Small intestine (tissue), 7 donors: ENCODE data around the gene INTS1. TPM values are rescaled to one million over a fixed set of nuclear protein-coding genes. Genes with fewer than 3 reads are reported as not detected.
A peak's percentile ranks its signal among the peaks of the same experiment; 100 is the strongest.
"Not testable (repeated sequence)": the region's sequence is repeated elsewhere in the genome, so short reads cannot be mapped to it uniquely, and the experiment has no call there.

Experiments
- DNase-seq, 2 donors: peaks; one replicate each; pipeline versions ENCODE4 v3.0.0 to v3.0.0-alpha.2; 2013
- FAIRE-seq: peaks from 2 replicates; lab custom pipeline; 2012; peaks lifted over from hg19 to GRCh38; lab: Jason Lieb, UNC
- H3K27ac ChIP-seq, 3 donors: one replicate each; pipeline ENCODE4 v1.5.1; 2013; ENCODE audit warnings: low read length in 2 of 3, mild to moderate bottlenecking in 2 of 3, control low read depth in 1 of 3, inconsistent platforms in 1 of 3, low read depth in 1 of 3, moderate library complexity in 1 of 3
- H3K27me3 ChIP-seq, 3 donors: one replicate each; pipeline ENCODE4 v1.6.1; 2013; ENCODE audit warnings: low read length in 3 of 3, inconsistent platforms in 1 of 3; ENCODE audit not compliant: control insufficient read depth in 3 of 3, insufficient read depth in 3 of 3
- H3K36me3 ChIP-seq, 3 donors: one replicate each; pipeline ENCODE4 v1.6.1; 2013; ENCODE audit warnings: low read length in 3 of 3, inconsistent platforms in 1 of 3, low read depth in 1 of 3, mild to moderate bottlenecking in 1 of 3, moderate library complexity in 1 of 3; ENCODE audit not compliant: control insufficient read depth in 3 of 3, insufficient read depth in 2 of 3
- H3K4me1 ChIP-seq, 3 donors: one replicate each; pipeline ENCODE4 v1.6.1; 2013; ENCODE audit warnings: low read length in 2 of 3, inconsistent platforms in 1 of 3, low read depth in 1 of 3, mild to moderate bottlenecking in 1 of 3, moderate library complexity in 1 of 3; ENCODE audit not compliant: control insufficient read depth in 3 of 3, insufficient read depth in 2 of 3
- H3K4me3 ChIP-seq, 3 donors: one replicate each; pipeline ENCODE4 v1.5.1; 2013; ENCODE audit warnings: low read length in 3 of 3, control low read depth in 1 of 3, inconsistent platforms in 1 of 3, low read depth in 1 of 3, mild to moderate bottlenecking in 1 of 3, moderate library complexity in 1 of 3
- H3K9me3 ChIP-seq, 2 donors: one replicate each; pipeline ENCODE4 v1.6.1; 2013; ENCODE audit warnings: low read depth in 1 of 2, low read length in 1 of 2; ENCODE audit not compliant: control insufficient read depth in 2 of 2, insufficient read depth in 1 of 2
- WGBS, 3 donors: extraction: QIAGEN DNeasy Blood & Tissue Kit; methylation state at CpG; one replicate each; pipeline ENCODE4 v1.1.7; 2013; 5-methylcytosine and 5-hydroxymethylcytosine counted together
- polyA plus RNA-seq, 4 donors: library from polyadenylated mRNA; stranded (reverse) in 3 of 4; unstranded in 1 of 4; fragments of 200-250 nt in 3 of 4; fragments of 120-200 nt in 1 of 4; gene quantifications; one replicate each; pipeline versions ENCODE4 v1.2.1 to v1.2.3, GENCODE V29; 2013
- donor health status: healthy with polysubstance abuse.
- donor health status: control.
- donor health status: control.
- donor health status: Bipolar disorder and iron deficiency.
- donor health status: healthy.

Gene INTS1
- polyA plus RNA-seq, 4 donors: 48.9 to 83.2 (median 68.9) TPM

DNA sequence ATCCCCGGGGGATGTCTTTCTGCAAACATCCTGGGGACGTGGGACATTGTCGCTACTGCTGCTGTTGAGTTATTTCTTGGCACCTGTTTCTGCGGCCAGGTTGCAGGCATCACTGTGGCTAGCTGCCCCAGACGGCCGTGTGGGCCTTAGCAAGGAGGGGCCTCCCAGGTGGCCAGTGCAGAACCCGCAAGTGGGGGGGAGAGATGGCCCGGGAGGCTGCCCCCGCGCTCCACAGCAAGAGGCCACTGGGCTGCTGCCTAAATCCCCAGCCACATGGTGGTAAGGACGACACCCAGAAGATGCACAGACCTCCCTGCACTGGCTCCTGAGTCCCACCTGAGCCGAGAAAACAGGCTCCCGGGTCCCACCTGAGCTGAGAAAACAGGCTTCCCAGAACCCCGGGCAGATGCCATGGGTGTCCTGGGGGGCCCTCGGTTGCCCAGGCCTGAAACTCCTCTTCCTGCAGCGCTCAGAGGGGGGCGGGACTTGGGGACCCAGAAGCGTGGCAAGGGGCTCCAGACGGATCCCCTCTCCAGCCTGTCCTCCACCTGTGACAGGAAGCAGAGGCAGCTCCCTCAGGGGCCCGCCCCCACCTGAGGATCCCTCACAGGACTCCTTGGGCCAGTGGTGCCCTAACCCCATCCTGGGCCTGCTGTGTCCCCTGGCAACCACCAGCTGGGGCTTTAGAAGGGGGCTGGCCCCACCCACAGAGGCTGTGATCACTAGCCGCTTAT lies 25.4 kb upstream of the INTS1 start:
- 71 to 74% (median 72%) methylated on average over 21 of the region's 21 CpGs for WGBS, 3 donors
- H3K4me1 ChIP-seq: peaks cover 0 to 37% (median 13%) of the 10 kb centered on the region in 3 donors
- no peak overlapping the region for H3K27ac ChIP-seq
- no peaks in the 10 kb centered on the region for H3K9me3 ChIP-seq
- H3K4me3 ChIP-seq: no peak overlapping the region
- no peaks in the 10 kb centered on the region for H3K27me3 ChIP-seq
- FAIRE-seq (no peak), DNase-seq (no peak)
- peaks cover 0 to 16% (median 0%) of the 10 kb centered on the region in 3 donors for H3K36me3 ChIP-seq

DNA sequence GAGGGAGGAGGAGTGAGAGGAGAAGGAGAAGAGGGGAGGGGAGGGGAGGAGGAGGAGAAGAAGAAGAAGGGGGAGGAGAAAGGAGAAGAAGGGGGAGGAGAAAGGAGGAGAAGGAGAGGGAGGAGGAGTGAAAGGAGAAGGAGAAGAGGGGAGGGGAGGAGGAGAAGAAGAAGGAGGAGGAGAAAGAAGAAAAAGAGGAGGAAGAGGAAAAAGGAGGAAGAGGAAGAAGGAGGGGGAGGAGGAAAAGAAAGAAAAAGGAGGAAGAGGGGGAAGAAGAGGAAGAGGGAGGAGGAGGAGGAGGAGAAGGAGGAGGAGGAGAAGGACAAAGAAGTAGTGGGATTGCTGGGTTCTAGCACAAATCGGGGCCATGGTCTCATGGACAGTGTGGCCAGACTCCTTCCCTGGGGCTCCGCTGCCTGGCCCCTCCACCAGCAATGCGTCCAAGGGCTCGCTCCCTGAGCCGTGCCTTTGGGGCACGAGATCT lies 22.1 kb upstream of the INTS1 start:
- 65 to 85% (median 80%) methylated on average over 6 of the region's 6 CpGs for WGBS, 3 donors
- no peak overlapping the region for H3K27ac ChIP-seq
- peaks cover 0 to 33% (median 0%) of the 10 kb centered on the region in 3 donors for H3K4me1 ChIP-seq
- peaks cover 0 to 1% (median 0%) of the 10 kb centered on the region in 3 donors for H3K27me3 ChIP-seq
- H3K36me3 ChIP-seq: no peaks in the 10 kb centered on the region
- no peak for FAIRE-seq
- DNase-seq: peak in 1 of 2 donors; percentile 84
- no peaks in the 10 kb centered on the region for H3K9me3 ChIP-seq
- no peak overlapping the region for H3K4me3 ChIP-seq

DNA sequence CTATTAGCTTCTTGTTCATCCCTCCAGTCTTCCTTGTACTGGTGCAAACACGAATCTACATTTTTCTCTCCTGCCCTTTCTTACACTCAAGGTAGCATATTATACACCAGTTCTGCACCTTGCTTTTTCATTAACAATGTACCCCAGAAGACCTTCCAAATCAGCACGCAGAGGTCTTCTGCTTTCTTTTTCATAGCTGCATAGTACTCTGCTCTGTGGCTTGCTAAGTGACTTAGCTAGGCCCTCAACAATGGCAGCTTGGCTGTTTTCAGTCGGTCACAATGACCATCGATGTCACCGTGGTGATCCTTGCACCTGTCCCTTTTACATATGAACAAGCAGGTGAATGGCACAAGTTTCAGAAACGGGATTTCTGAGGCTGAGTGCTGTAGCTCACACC lies 21.2 kb upstream of the INTS1 start:
- Histone ChIP-seq H3K4me3 (no peak overlapping the region), H3K27ac (peak overlapping the region in 1 of 3 donors; percentile 53), H3K9me3 (peaks cover 0 to 3% of the 10 kb centered on the region in 2 donors), H3K4me1 (peaks cover 0 to 33% (median 0%) of the 10 kb centered on the region in 3 donors), H3K27me3 (peaks cover 0 to 1% (median 0%) of the 10 kb centered on the region in 3 donors), H3K36me3 (no peaks in the 10 kb centered on the region)
- no peak for FAIRE-seq
- DNase-seq: no peak
- 89 to 93% (median 93%) methylated on average over 6 of the region's 6 CpGs for WGBS, 3 donors

DNA sequence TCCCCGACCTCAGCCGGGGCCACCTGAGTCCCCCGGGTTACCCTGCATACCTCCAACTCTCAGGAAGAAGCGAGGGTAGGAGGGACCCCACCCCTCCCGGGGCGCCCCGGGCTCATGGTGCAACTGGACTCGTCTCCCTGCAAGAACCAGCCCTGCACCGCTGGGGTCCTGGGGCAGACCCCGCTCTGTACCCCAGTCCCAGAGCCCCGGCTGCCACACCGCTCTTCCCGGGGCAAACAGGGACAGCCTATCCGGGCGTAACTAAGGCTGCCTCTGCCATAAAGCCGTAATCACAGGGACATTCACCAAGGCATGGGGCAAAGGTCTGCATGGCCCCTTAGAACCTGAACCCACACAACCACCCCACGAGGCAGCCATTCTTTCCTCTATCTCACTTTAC lies 19.7 kb upstream of the INTS1 start:
- Histone ChIP-seq H3K27ac (peak overlapping the region; percentile 86 to 93 (median 92)), H3K4me3 (peak overlapping the region in 2 of 3 donors; percentile 25 to 58)
- WGBS, 3 donors: 14 to 61% (median 40%) methylated on average over 17 of the region's 17 CpGs

DNA sequence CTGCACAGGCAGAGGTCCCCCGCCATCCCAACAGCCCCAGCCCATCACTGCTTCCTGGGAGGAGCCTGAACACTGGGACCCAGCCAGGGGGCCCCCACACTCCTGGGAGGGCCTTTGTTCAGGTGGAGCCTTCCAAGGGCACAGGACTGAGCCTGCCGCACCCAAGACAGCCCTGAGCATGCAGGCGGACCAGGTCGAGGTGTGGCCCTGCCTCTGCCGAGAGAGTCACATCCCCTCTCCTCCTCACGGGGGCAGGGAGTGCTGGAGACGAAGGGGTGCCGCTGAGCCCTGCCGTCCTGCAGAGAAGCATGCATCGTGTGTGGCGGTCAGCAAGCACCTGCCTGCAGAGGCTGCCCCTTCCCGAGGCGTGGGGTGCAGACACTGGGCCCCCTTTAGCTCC lies 19.0 kb upstream of the INTS1 start:
- peaks cover 0 to 1% (median 0%) of the 10 kb centered on the region in 3 donors for H3K27me3 ChIP-seq
- H3K4me3 ChIP-seq: peak overlapping the region in 2 of 3 donors; percentile 25 to 58
- no peak for FAIRE-seq
- H3K4me1 ChIP-seq: peaks cover 0 to 24% (median 0%) of the 10 kb centered on the region in 3 donors
- WGBS, 3 donors: 5 to 33% (median 14%) methylated on average over 9 to 13 of the region's 13 CpGs
- peaks cover 0 to 20% of the 10 kb centered on the region in 2 donors for H3K9me3 ChIP-seq
- peak overlapping the region; percentile 86 to 93 (median 92) for H3K27ac ChIP-seq
- no peaks in the 10 kb centered on the region for H3K36me3 ChIP-seq
- DNase-seq: peak; percentile 86 to 95

More for the DNA sequence above, 19.7 kb upstream of the INTS1 start:
- FAIRE-seq (no peak), DNase-seq (peak; percentile 93 to 94)
- H3K36me3 ChIP-seq: no peaks in the 10 kb centered on the region
- peaks cover 0 to 1% (median 0%) of the 10 kb centered on the region in 3 donors for H3K27me3 ChIP-seq
- H3K4me1 ChIP-seq: peaks cover 0 to 24% (median 0%) of the 10 kb centered on the region in 3 donors
- peaks cover 0 to 16% of the 10 kb centered on the region in 2 donors for H3K9me3 ChIP-seq

DNA sequence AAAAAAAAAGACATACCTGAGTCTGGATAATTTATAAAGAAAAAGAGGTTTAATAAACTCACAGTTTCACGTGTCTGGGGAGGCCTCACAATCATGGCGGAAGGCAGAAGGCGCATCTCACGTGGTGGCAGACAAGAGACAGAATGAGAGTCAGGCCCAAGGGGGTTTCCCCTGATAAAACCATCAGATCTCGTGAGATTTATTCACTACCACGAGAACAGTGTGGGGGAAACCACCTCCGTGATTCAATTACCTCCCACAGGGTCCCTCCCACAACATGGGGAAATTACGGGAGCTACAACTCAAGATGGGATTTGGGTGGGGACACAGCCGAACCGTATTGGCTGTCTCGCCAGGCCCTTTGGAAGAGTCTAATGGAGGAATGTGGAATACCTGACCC lies 17.3 kb upstream of the INTS1 start:
- peaks cover 0 to 24% (median 0%) of the 10 kb centered on the region in 3 donors for H3K4me1 ChIP-seq
- 78 to 91% (median 84%) methylated on average over 11 of the region's 11 CpGs for WGBS, 3 donors
- peaks cover 0 to 1% (median 0%) of the 10 kb centered on the region in 3 donors for H3K27me3 ChIP-seq
- no peak overlapping the region for H3K27ac ChIP-seq
- no peak for DNase-seq
- no peak for FAIRE-seq
- H3K9me3 ChIP-seq: peaks cover 0 to 20% of the 10 kb centered on the region in 2 donors
- no peak overlapping the region for H3K4me3 ChIP-seq
- H3K36me3 ChIP-seq: no peaks in the 10 kb centered on the region

DNA sequence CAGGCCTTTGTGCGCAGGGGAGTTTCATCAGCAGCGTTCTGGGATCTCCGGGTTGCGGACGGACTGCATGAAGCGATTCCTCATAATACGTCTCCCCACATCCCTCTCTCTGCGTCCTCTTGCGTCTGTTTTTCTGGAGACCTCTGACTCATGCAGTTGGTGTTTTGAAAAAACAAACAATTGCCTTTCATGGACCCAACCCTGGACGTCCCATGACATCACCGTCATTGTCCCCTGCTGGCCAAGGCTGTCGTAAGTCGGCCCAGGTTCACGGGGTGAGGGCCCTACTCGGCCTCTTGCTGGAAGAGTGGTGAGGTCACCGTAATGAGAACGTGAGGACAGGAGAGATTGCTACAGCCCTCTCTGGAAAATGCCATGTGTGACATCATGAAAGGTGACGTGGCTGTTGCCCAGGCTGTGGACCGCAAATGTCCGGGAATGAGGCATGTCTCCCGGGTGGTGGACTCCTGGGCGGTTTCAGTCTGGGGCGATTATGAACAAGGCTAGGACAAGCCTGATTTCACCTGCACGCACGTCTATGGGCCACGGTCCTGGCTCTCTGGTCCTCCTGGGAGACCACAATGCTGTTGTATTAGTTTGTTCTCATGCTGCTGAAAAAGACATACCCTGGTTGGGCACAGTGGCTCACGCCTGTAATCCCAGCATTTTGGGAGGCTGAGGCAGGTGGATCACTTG lies 16.5 kb upstream of the INTS1 start:
- FAIRE-seq (no peak), DNase-seq (no peak)
- Histone ChIP-seq H3K9me3 (peaks cover 0 to 20% of the 10 kb centered on the region in 2 donors), H3K27me3 (peaks cover 0 to 1% (median 0%) of the 10 kb centered on the region in 3 donors), H3K27ac (no peak overlapping the region), H3K4me3 (no peak overlapping the region), H3K36me3 (no peaks in the 10 kb centered on the region), H3K4me1 (peaks cover 0 to 24% (median 0%) of the 10 kb centered on the region in 3 donors)
- WGBS, 3 donors: 83 to 88% (median 87%) methylated on average over 27 of the region's 27 CpGs

DNA sequence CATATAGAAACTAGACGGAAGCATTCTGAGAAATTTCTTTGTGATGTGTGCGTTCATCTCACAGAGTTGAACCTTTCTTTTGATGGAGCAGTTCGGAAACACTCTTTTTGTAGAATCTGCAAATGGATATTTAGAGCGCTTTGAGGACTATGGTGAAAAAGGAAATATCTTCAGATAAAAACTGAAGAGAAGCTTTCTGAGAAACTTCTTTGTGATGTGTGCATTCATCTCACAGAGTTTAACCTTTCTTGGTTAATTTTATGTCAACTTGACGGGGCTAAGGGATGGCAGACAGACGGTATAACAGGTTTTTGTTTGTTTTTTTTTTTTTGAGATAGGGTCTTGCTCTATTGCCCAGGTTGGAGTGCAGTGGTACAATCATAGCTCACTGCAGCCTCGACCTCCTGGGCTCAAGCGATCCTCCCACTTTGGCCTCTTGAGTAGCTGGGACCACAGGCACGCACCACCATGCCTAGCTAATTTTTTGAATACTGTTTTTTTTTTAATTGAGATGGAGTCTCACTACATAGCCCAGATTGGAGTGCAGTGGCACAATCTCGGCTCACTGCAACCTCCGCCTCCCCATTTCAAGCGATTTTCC lies 15.2 kb upstream of the INTS1 start:
- H3K4me3 ChIP-seq, DNase-seq, FAIRE-seq, H3K36me3 ChIP-seq, H3K27me3 ChIP-seq, H3K27ac ChIP-seq: not testable (repeated sequence)
- H3K4me1 ChIP-seq: peaks cover 0 to 19% (median 0%) of the 10 kb centered on the region in 3 donors
- 92 to 97% (median 92%) methylated on average over 12 of the region's 12 CpGs for WGBS, 3 donors
- H3K9me3 ChIP-seq: peaks cover 0 to 20% of the 10 kb centered on the region in 2 donors
